CD4-positive, alpha-beta T cell treated with Interleukin-2 at 100 ng/mL for 4 hours (primary cell): ENCODE data around the gene USH2A.

Experiments used
- DNase-seq: peaks from one replicate; pipeline ENCODE4 v3.0.0-alpha.2; 2020; ENCODE audit warnings: low spot score

USH2A gene

GRCh38 chr1:215597961-215598360 is 825.3 kb downstream of the USH2A start:
- DNase-seq: no peak

DNA sequence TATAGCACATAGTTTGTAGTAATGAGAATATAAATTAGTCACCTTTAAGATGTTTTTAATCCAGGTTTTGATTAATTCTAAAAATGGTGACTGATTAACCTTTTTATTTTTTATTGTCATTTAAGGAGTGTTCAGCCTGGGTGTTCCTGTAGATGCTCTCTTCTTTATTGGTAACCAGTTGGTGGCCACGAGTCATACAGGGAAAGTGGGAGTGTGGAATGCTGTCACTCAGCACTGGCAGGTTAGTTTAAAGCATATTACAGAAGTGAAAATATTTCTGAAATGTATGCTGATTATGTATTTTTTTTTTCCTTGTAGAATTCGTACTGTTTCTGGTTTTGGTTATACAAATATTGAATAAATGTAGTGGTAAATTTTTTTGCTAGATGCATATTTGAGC is 828.0 kb downstream of the USH2A start:
- no peak for DNase-seq

- no peak for DNase-seq
These were observed 828.6 kb downstream of the USH2A start for GRCh38 chr1:215594640-215595039.

DNA sequence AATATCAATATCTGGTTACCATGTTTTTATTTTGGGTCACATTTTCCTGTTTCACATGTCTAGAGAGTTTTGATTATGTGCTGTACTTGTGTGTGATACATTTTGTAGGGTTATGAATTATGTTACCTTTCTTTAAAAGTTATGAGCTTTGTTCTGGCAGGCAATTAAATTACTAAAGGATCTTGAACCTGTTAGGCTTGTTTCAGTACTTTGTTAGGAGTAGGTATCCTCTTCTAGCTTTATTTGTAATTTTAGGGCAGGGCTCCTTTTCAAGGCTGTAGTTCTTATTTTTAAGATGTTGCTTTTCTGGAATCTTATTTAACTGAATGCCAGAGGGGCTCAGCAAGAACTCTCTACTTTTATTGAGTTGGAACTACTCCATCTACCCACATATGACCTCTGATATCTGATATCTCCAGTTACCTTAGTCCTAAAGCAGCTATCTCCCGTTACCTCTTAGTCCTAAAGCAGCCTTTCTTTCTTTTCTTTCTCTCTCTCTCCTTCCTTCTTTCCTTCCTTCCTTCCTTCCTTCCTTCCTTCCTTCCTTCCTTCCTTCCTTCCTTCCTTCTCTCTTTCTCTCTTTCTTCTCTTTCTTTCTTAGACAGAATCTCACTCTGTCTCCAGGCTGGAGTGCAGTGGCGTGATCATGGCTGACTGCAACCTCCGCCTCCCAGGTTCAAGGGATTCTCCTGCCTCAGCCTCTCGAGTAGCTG is 832.3 kb downstream of the USH2A start:
- DNase-seq: no peak

- no peak for DNase-seq
These were observed 833.4 kb downstream of the USH2A start for GRCh38 chr1:215589650-215590435.

DNA sequence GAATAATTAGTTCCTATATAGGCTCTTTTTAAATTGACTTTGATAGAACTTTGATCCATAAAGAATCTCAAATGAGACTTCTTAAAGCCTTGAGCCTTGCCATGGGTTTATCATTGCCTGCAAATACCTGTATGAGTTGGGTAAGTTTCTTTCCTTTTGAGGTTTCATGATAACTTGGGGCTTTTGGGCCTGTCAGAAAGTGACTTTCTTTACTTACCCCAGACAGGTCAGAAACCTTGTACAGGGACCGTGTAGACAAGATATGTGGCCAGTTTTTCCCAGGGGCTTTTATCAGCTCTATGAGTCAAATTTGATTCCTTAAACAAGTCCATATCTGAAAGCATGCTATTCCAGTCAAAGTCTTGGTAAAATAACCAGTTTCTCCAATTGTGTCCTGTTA is 838.9 kb downstream of the USH2A start:
- DNase-seq: no peak

GRCh38 chr1:215583185-215583749 is 840.0 kb downstream of the USH2A start:
- DNase-seq: no peak

GRCh38 chr1:215581896-215582295 is 841.4 kb downstream of the USH2A start:
- no peak for DNase-seq
